ENCODE results near the gene ZBTB24. TPM values are rescaled to one million over a fixed set of nuclear protein-coding genes. Genes with fewer than 3 reads are reported as not detected.

ZBTB24 gene
- total RNA-seq, 1 experiment from 2014 or later, result 17.8 TPM

GRCh38 chr6:109485266-109485935, 2.4 kb upstream of the ZBTB24 start:
- DNase-seq, result no peak
- peaks cover 4% of the 10 kb centered on the region for H3K36me3 ChIP-seq (replicated peaks; ENCODE audit: control insufficient read depth, insufficient read depth, low read length)
- no peaks in the 10 kb centered on the region for H3K27me3 ChIP-seq (ENCODE audit: control insufficient read depth, insufficient read depth, low read length)
- H3K4me3 ChIP-seq (ENCODE audit: insufficient read depth, low read depth, low read length), result no peak overlapping the region

- Histone ChIP-seq H3K27me3 (ENCODE audit: control insufficient read depth, insufficient read depth, low read length) (no peaks in the 10 kb centered on the region), H3K36me3 (replicated peaks; ENCODE audit: control insufficient read depth, insufficient read depth, low read length) (peaks cover 5% of the 10 kb centered on the region), H3K4me3 (ENCODE audit: insufficient read depth, low read depth, low read length) (no peak overlapping the region)
- DNase-seq, result no peak
These were observed 1.1 kb upstream of the ZBTB24 start for GRCh38 chr6:109484122-109484521.

GRCh38 chr6:109483735-109484057, 677 bp upstream of the ZBTB24 start:
- no peak for DNase-seq

GRCh38 chr6:109480993-109481480, 2.0 kb downstream of the ZBTB24 start:
- Histone ChIP-seq H3K27me3 (ENCODE audit: control insufficient read depth, insufficient read depth, low read length) (no peaks in the 10 kb centered on the region), H3K36me3 (replicated peaks; ENCODE audit: control insufficient read depth, insufficient read depth, low read length) (peaks cover 9% of the 10 kb centered on the region), H3K4me3 (ENCODE audit: insufficient read depth, low read depth, low read length) (no peak overlapping the region)
- DNase-seq, result no peak

More at GRCh38 chr6:109483735-109484057, 677 bp upstream of the ZBTB24 start:
- Histone ChIP-seq H3K4me3 (ENCODE audit: insufficient read depth, low read depth, low read length) (peak overlapping the region; percentile 30), H3K36me3 (replicated peaks; ENCODE audit: control insufficient read depth, insufficient read depth, low read length) (peaks cover 5% of the 10 kb centered on the region), H3K27me3 (ENCODE audit: control insufficient read depth, insufficient read depth, low read length) (no peaks in the 10 kb centered on the region)

- Histone ChIP-seq H3K36me3 (replicated peaks; ENCODE audit: control insufficient read depth, insufficient read depth, low read length) (peaks cover 19% of the 10 kb centered on the region), H3K4me3 (ENCODE audit: insufficient read depth, low read depth, low read length) (no peak overlapping the region), H3K27me3 (ENCODE audit: control insufficient read depth, insufficient read depth, low read length) (no peaks in the 10 kb centered on the region)
- no peak for DNase-seq
These were observed 4.0 kb downstream of the ZBTB24 start for GRCh38 chr6:109478841-109479624.

GRCh38 chr6:109478222-109478805, 4.7 kb downstream of the ZBTB24 start:
- H3K36me3 ChIP-seq (replicated peaks; ENCODE audit: control insufficient read depth, insufficient read depth, low read length), result peaks cover 22% of the 10 kb centered on the region
- H3K4me3 ChIP-seq (ENCODE audit: insufficient read depth, low read depth, low read length), result no peak overlapping the region
- H3K27me3 ChIP-seq (ENCODE audit: control insufficient read depth, insufficient read depth, low read length), result no peaks in the 10 kb centered on the region
- no peak for DNase-seq

- peaks cover 27% of the 10 kb centered on the region for H3K36me3 ChIP-seq (replicated peaks; ENCODE audit: control insufficient read depth, insufficient read depth, low read length)
- no peaks in the 10 kb centered on the region for H3K27me3 ChIP-seq (ENCODE audit: control insufficient read depth, insufficient read depth, low read length)
- no peak for DNase-seq
- H3K4me3 ChIP-seq (ENCODE audit: insufficient read depth, low read depth, low read length), result no peak overlapping the region
These were observed 5.3 kb downstream of the ZBTB24 start for GRCh38 chr6:109477725-109478124.

- Histone ChIP-seq H3K36me3 (replicated peaks; ENCODE audit: control insufficient read depth, insufficient read depth, low read length) (peaks cover 31% of the 10 kb centered on the region), H3K4me3 (ENCODE audit: insufficient read depth, low read depth, low read length) (no peak overlapping the region), H3K27me3 (ENCODE audit: control insufficient read depth, insufficient read depth, low read length) (no peaks in the 10 kb centered on the region)
- DNase-seq, result no peak
These were observed 5.8 kb downstream of the ZBTB24 start for GRCh38 chr6:109477184-109477583.

- Histone ChIP-seq H3K4me3 (ENCODE audit: insufficient read depth, low read depth, low read length) (no peak overlapping the region), H3K36me3 (replicated peaks; ENCODE audit: control insufficient read depth, insufficient read depth, low read length) (peaks cover 39% of the 10 kb centered on the region), H3K27me3 (ENCODE audit: control insufficient read depth, insufficient read depth, low read length) (no peaks in the 10 kb centered on the region)
- no peak for DNase-seq
These were observed 7.4 kb downstream of the ZBTB24 start for GRCh38 chr6:109475625-109476024.

- H3K4me3 ChIP-seq (ENCODE audit: insufficient read depth, low read depth, low read length), result no peak overlapping the region
- DNase-seq, result no peak
- H3K36me3 ChIP-seq (replicated peaks; ENCODE audit: control insufficient read depth, insufficient read depth, low read length), result peaks cover 37% of the 10 kb centered on the region
- H3K27me3 ChIP-seq (ENCODE audit: control insufficient read depth, insufficient read depth, low read length), result no peaks in the 10 kb centered on the region
These were observed 8.0 kb downstream of the ZBTB24 start for GRCh38 chr6:109474995-109475394.

GRCh38 chr6:109473120-109473519, 9.9 kb downstream of the ZBTB24 start:
- Histone ChIP-seq H3K27me3 (ENCODE audit: control insufficient read depth, insufficient read depth, low read length) (no peaks in the 10 kb centered on the region), H3K4me3 (ENCODE audit: insufficient read depth, low read depth, low read length) (no peak overlapping the region), H3K36me3 (replicated peaks; ENCODE audit: control insufficient read depth, insufficient read depth, low read length) (peaks cover 42% of the 10 kb centered on the region)
- DNase-seq, result no peak

GRCh38 chr6:109472132-109472995, 10.7 kb downstream of the ZBTB24 start:
- H3K36me3 ChIP-seq (replicated peaks; ENCODE audit: control insufficient read depth, insufficient read depth, low read length), result peaks cover 44% of the 10 kb centered on the region
- DNase-seq, result no peak

GRCh38 chr6:109471105-109471810, 11.8 kb downstream of the ZBTB24 start:
- no peak for DNase-seq
- peaks cover 45% of the 10 kb centered on the region for H3K36me3 ChIP-seq (replicated peaks; ENCODE audit: control insufficient read depth, insufficient read depth, low read length)
- H3K4me3 ChIP-seq (ENCODE audit: insufficient read depth, low read depth, low read length), result no peak overlapping the region
- H3K27me3 ChIP-seq (ENCODE audit: control insufficient read depth, insufficient read depth, low read length), result no peaks in the 10 kb centered on the region

More at GRCh38 chr6:109472132-109472995, 10.7 kb downstream of the ZBTB24 start:
- no peak overlapping the region for H3K4me3 ChIP-seq (ENCODE audit: insufficient read depth, low read depth, low read length)
- H3K27me3 ChIP-seq (ENCODE audit: control insufficient read depth, insufficient read depth, low read length), result no peaks in the 10 kb centered on the region

All from H7 (cell line).